Stimulated activated CD4-positive, alpha-beta T cell treated with anti-CD3 and anti-CD28 coated beads, Interleukin-1b, Interleukin-23, amount 100 ng/mL, for 1 hour (primary cell): ENCODE measurements around the gene CEP104.

Experiments
- DNase-seq, 2 donors: peaks; one replicate each; pipeline ENCODE4 v3.0.0-alpha.2; 2020; ENCODE audit warnings: low read depth in 2 of 2

The CEP104 gene

DNA sequence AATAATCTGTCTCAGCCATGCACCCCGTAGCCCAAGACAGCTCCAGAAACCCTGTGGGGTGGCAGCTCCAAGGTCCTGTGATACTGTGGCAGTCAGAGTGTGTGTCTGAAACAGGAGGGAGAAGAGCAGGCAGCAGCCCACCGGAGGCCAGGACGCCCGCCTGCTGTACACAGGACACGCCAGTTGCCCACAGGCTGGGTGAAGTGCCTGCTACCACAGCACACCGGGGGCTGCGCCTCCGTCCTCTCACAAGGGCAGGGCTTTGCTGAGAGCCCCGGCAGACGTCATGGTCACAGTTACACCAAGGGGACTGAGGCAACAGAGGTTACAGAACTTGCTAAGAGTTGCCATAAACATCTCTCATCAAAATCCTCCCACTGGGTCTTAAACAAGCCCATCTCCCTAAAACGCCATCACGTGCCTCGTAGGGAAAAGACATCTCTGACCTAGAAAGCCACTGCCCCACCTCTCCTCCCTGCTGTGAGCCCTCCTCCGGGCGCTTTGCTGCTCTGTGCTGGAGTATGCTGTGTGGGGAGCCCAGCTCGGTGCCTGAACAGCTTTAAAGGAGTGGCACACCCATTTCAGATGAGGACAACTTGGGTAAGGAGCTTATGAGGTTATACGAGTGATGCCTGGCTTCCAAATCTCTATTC, 37.7 kb upstream of the CEP104 start:
- DNase-seq: no peak

DNA sequence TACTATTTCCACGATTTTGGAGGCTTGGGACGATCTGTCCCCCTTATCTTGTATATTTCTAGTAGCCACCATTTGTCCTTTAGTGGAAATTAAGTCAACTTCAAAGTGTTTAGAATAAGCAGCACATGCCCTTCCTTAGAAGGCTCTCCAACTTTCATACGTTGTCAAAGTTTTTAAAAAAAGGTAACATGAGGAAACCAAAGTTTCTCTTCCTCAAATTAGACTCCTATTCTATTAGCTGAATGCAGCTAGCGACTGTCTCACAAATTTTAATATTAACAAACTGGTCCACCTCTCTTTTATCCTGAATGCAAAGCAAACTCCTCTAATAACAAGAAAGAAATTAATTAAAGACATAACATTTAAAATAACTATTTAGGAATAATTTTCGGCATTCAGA, 36.2 kb upstream of the CEP104 start:
- no peak for DNase-seq

GRCh38 chr1:3892748-3893147, 35.7 kb upstream of the CEP104 start:
- no peak for DNase-seq

GRCh38 chr1:3891329-3891865, 34.4 kb upstream of the CEP104 start:
- DNase-seq: no peak

- no peak for DNase-seq
Observed at GRCh38 chr1:3890389-3891328, 33.6 kb upstream of the CEP104 start.

GRCh38 chr1:3889936-3890335, 32.9 kb upstream of the CEP104 start:
- DNase-seq: no peak

GRCh38 chr1:3888301-3888700, 31.3 kb upstream of the CEP104 start:
- no peak for DNase-seq

DNA sequence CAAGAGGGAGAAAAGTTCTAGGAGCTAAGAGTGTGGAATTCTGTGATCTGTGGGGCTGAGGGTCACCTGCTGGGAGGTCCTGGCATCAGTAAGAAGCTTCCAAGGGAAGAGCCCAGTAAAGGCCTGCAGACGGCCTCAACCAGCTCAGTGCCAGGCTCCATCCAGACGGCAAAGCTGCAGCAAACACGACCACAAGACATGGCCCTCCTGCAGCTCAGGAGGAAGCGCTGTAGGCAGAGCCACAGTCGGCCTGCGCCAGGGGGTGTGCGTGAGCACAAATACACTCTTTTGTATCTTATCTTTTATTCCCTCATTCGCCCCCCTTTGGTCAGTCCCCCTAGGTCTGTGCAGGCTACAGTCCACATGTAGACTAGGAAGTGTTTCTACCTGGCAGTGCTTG, 29.7 kb upstream of the CEP104 start:
- no peak for DNase-seq

GRCh38 chr1:3886106-3886670, 29.2 kb upstream of the CEP104 start:
- no peak for DNase-seq

DNA sequence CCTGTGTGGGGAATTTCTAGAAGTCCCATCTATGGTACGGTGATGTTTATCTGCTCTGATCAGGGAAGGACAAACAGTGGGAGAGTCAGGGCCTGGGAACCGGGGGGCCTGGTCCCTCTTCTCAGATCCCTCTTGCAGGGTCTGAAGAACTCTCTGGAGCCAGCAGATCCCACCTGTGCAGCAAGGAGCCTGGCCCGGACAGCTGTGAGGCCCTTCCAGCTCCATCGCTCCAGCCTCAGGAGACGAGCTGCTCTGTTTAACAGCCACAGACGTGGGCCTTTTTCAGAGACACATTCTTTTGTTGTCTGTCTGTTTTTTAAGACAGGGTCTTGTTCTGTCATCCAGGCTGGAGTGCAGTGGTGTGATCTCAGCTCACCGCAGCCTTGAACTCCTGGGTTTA, 28.6 kb upstream of the CEP104 start:
- DNase-seq: no peak

- DNase-seq: no peak
Observed at GRCh38 chr1:3884966-3885365, 28.0 kb upstream of the CEP104 start.

- DNase-seq: no peak
Observed at GRCh38 chr1:3883194-3883925, 26.3 kb upstream of the CEP104 start.

DNA sequence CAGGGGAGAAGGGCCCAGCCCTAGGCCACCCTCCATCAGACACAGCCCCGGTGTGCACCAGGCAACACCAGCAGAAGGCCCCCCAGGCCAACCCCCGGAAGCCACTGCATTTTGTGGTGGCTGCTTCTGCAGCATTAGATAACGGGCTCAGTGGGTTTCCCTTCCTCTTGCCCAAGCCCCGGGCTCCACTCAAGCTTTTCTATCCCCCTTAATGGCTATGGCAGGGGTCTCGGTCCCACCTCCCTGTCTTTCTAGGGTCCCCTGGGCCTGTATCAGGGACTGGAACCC, 24.1 kb upstream of the CEP104 start:
- DNase-seq: no peak

GRCh38 chr1:3880429-3881192, 23.6 kb upstream of the CEP104 start:
- no peak for DNase-seq

GRCh38 chr1:3879787-3880428, 22.9 kb upstream of the CEP104 start:
- no peak for DNase-seq

DNA sequence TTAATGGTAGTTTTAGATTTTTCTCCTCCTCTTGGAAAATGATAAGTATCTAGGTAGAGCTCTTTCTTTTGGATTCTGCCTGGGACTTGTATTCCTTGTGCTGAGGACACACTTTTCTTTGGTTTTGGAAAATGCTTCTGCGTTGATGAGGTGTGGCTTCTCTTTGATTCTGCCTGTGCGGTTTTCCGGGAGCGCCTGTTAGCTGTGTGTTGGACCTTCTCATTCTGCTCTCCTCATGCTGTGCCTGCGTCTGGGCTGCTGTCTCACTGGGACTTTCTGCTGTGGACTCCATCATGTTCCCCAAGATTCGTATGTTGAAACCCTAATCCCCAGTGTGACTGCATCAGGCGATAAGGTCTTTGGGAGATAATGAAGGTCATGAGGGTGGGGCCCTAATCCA, 22.1 kb upstream of the CEP104 start:
- no peak for DNase-seq

DNA sequence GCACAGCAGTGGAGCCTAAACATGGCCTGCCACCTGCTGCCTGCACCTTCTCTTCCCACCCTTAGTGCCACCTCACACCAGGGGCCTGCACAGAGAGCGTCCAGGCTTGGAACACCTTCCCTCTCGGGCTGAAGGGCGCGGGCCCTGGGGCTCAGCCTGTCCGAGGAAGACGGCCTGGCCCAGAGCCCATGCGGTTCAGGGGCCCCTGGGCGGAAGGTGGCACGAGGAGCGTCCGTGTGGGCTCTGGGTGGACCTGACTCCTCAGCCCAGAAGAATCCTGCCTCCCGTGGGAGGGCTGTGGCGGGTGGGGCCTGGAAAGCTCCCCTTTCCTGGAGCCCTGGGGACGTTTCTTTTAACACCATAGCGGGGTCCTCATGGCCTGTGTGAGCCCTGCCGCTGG, 19.7 kb upstream of the CEP104 start:
- no peak for DNase-seq

- no peak for DNase-seq
Observed at GRCh38 chr1:3874736-3875135, 17.7 kb upstream of the CEP104 start.

DNA sequence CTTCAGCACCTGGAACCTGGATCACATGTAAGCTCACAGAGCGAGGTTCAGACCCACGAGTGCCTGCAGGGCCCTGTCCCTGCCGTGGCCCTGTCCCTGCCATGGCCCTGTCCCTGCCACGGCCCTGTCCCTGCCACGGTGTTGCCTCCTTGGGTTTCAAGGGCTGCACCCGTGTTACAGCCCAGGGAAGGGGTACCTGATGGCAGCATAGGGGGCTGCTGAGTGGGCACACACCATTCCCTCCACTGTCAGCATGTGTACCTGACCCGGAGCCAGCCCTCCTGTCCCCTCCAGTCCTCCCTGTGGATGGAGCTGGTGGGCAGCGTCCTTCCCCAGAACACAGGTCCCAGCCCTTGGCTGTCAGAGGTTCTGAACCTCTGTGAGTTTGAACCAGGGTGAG, 15.5 kb upstream of the CEP104 start:
- DNase-seq: no peak

- no peak for DNase-seq
Observed at GRCh38 chr1:3871451-3871805, 14.4 kb upstream of the CEP104 start.

DNA sequence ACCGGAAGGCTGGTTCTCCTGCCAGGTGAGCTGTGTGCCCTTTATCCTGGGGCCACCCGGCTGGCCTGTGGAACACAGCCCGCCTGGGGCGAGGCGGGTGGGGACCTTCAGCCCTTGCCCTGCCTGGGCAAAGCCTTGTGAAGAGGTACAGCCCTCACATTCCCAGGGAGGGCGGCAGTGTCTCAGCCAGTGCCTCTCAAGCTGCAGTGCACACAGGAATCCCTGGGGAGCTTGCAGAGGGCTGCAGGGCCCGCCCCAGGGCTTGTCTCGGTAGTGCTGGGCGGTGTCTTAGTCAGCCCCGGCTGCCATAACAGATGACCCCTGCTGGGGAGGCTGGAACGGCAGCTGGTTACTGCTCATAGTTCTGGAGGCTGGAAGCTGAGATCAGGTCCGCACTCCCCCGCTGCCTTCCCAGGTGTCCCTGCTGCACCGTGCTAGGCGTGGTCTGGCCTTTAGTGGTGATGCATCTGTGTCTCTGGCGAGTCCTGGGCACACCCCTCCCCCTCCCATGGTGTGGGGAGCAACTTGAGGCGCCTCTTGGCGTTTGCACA, 12.8 kb upstream of the CEP104 start:
- DNase-seq: no peak
